GM12878 (cell line): Measurements from ENCODE around the gene RORB. TPM values are rescaled to one million over a fixed set of nuclear protein-coding genes. Genes with fewer than 3 reads are reported as not detected.

Experiments used
- ATAC-seq: fragments of 200-7000 bp; cut with Tn5 transposase; 3 replicates; pipeline ENCODE4 v1.9.1; 2020; ENCODE audit warnings: mild to moderate bottlenecking, moderate library complexity
- BruUV-seq: library from RNA; stranded (reverse); fragments of 400-500 nt; replicated peaks from 2 replicates; lab custom pipeline; 2021; lab: Mats Ljungman, UMichigan
- CTCF ChIA-PET: fragments of 300-600 bp; sonication (Branson Sonifier 250); formaldehyde crosslinking; extraction: SDS; loops from one replicate; lab custom pipeline; 2021; ENCODE audit warnings: inconsistent platforms; lab: Yijun Ruan, JAX
- POLR2A ChIA-PET: fragments of 350-600 bp; formaldehyde crosslinking; extraction: SDS; loops from one replicate; lab custom pipeline; 2021; ENCODE audit warnings: inconsistent platforms; lab: Charles Lee
- RAD21 ChIA-PET: fragments of 300-600 bp; sonication (Branson Sonifier 250); formaldehyde crosslinking; loops from one replicate; lab custom pipeline; 2023; ENCODE audit warnings: antibody characterized with exemption; ENCODE audit not compliant: unreplicated experiment; lab: Charles Lee
- SMC1A ChIA-PET: fragments of 300-600 bp; sonication (Branson Sonifier 250); formaldehyde crosslinking; loops from one replicate; lab custom pipeline; 2023; ENCODE audit not compliant: unreplicated experiment, uncharacterized antibody; lab: Charles Lee
- DNase-seq: peaks from one replicate; pipeline ENCODE4 v3.0.0-alpha.2; 2011; ENCODE audit warnings: low read depth, low spot score
- FAIRE-seq: peaks from 3 replicates; lab custom pipeline; 2011; peaks lifted over from hg19 to GRCh38; lab: Jason Lieb, UNC
- H2AFZ ChIP-seq: 2 replicates; pipeline ENCODE4 v1.6.0; 2011; ENCODE audit warnings: low read depth, low read length, control low read depth; ENCODE audit not compliant: control insufficient read depth
- H3K27ac ChIP-seq: 2 replicates; pipeline ENCODE4 v1.5.1; 2011; ENCODE audit warnings: control low read depth; ENCODE audit not compliant: control insufficient read depth, insufficient read depth
- H3K27me3 ChIP-seq, 2 experiments: replicated peaks in 1 of 2; 2 replicates each; pipeline versions ENCODE4 v1.6.0 to v1.6.1; 2011; ENCODE audit warnings: low read length in 1 of 2; ENCODE audit not compliant: control insufficient read depth in 2 of 2, insufficient read depth in 2 of 2
- H3K36me3 ChIP-seq, 2 experiments: 2 replicates each; pipeline ENCODE4 v1.5.1; 2011; ENCODE audit warnings: low read length in 1 of 2; ENCODE audit not compliant: control insufficient read depth in 2 of 2, insufficient read depth in 2 of 2
- H3K4me1 ChIP-seq: 2 replicates; pipeline ENCODE4 v1.6.1; 2011; ENCODE audit warnings: mild to moderate bottlenecking, low read length, moderate library complexity, mixed read lengths; ENCODE audit not compliant: control insufficient read depth, insufficient read depth
- H3K4me2 ChIP-seq: 2 replicates; pipeline ENCODE4 v1.6.0; 2011; ENCODE audit warnings: control low read depth; ENCODE audit not compliant: control insufficient read depth, insufficient read depth
- H3K4me3 ChIP-seq: fragments of 200-600 bp; sonication (generic); 2 replicates; pipeline ENCODE4 v1.5.1; 2016
- H3K79me2 ChIP-seq: 2 replicates; pipeline ENCODE4 v1.6.0; 2011; ENCODE audit warnings: low read length; ENCODE audit not compliant: control insufficient read depth, insufficient read depth
- H3K9ac ChIP-seq: 2 replicates; pipeline ENCODE4 v1.8.0; 2011; ENCODE audit warnings: low read length, control low read depth, mixed read lengths; ENCODE audit not compliant: control insufficient read depth, insufficient read depth
- H3K9me3 ChIP-seq: replicated peaks from 3 replicates; pipeline ENCODE4 v1.5.1; 2011; ENCODE audit warnings: mild to moderate bottlenecking, low read length; ENCODE audit not compliant: control insufficient read depth, insufficient read depth
- H4K20me1 ChIP-seq: 2 replicates; pipeline ENCODE4 v1.6.0; 2011; ENCODE audit not compliant: control insufficient read depth, insufficient read depth
- BACH1 ChIP-seq: fragments of 450-650 bp; IDR thresholded peaks from 2 replicates; pipeline ENCODE4 v1.6.1; 2017; ENCODE audit warnings: mild to moderate bottlenecking, borderline replicate concordance
- BHLHE40 ChIP-seq, 2 experiments: fragments of 450-650 bp in 1 of 2; IDR thresholded peaks; 2 replicates each; pipeline ENCODE4 v1.6.1; 2011 to 2017; ENCODE audit warnings: low read depth in 2 of 2, borderline replicate concordance in 1 of 2, improper control_type of control experiment in 1 of 2, low read length in 1 of 2, mild to moderate bottlenecking in 1 of 2
- CHD1 ChIP-seq: IDR thresholded peaks from 2 replicates; pipeline ENCODE4 v1.6.1; 2012; ENCODE audit warnings: low read depth, low read length, improper control_type of control experiment
- CREB1 ChIP-seq: IDR thresholded peaks from 2 replicates; pipeline ENCODE4 v1.6.1; 2012; ENCODE audit warnings: low read depth, mild to moderate bottlenecking, inconsistent platforms
- CTCF ChIP-seq, 3 experiments: IDR thresholded peaks in 2 of 3; conservative IDR thresholded peaks in 1 of 3; 2 replicates each; pipeline ENCODE4 v1.5.1; 2011; ENCODE audit warnings: low read depth in 3 of 3, low read length in 3 of 3, mild to moderate bottlenecking in 3 of 3, control low read depth in 2 of 3, moderate library complexity in 2 of 3, inconsistent platforms in 1 of 3, mixed read lengths in 1 of 3; ENCODE audit not compliant: control insufficient read depth in 2 of 3, insufficient read depth in 1 of 3; ENCODE audit errors: extremely low read depth in 1 of 3
- MAX ChIP-seq: IDR thresholded peaks from 2 replicates; pipeline ENCODE4 v1.6.1; 2012; ENCODE audit warnings: low read depth, low read length, improper control_type of control experiment
- NFIC ChIP-seq: IDR thresholded peaks from 2 replicates; pipeline ENCODE4 v1.6.1; 2012; ENCODE audit warnings: low read depth, mild to moderate bottlenecking, inconsistent platforms, low read length, moderate library complexity
- STAT1 ChIP-seq: fragments of 450-650 bp; conservative IDR thresholded peaks from 2 replicates; pipeline ENCODE4 v1.6.1; 2014; ENCODE audit warnings: antibody characterized with exemption, mild to moderate bottlenecking
- ZBTB33 ChIP-seq: fragments of 450-650 bp; IDR thresholded peaks from 2 replicates; pipeline ENCODE4 v1.6.1; 2017; ENCODE audit warnings: mild to moderate bottlenecking
- ZNF217 ChIP-seq: fragments of 450-650 bp; IDR thresholded peaks from 2 replicates; pipeline ENCODE4 v1.6.1; 2017; ENCODE audit warnings: antibody characterized with exemption, mild to moderate bottlenecking
- ZNF592 ChIP-seq: fragments of 450-650 bp; IDR thresholded peaks from 2 replicates; pipeline ENCODE4 v1.6.1; 2017; ENCODE audit warnings: mild to moderate bottlenecking, moderate library complexity
- WGBS: methylation state at CpG from one replicate; pipeline ENCODE4 v1.1.6; 2016; ENCODE audit warnings: low lambda C conversion rate; ENCODE audit not compliant: insufficient replicate concordance, insufficient coverage; ENCODE audit errors: missing lambda C conversion rate; 5-methylcytosine and 5-hydroxymethylcytosine counted together
- in situ Hi-C: fragments of 300-500 bp; cut with MboI; formaldehyde crosslinking; loops from 9 replicates; pipeline ENCODE4 v1.14.3; 2018; ENCODE audit warnings: mixed read lengths
- intact Hi-C: fragments of 100-400 bp; cut with micrococcal nuclease; formaldehyde crosslinking; loops from one replicate; pipeline ENCODE4 v1.14.2; 2022; ENCODE audit not compliant: unreplicated experiment
- polyA plus RNA-seq, 11 experiments: library from polyadenylated mRNA; depleted of rRNA in 4 of 11; unstranded in 6 of 11; stranded (reverse) in 5 of 11; fragments of >200 nt; fragmentation: Nextera tagmentation in 4 of 11; fragmentation: Illumina TruSeq in 1 of 11; extraction: Ambion mirVana in 4 of 11; extraction: Trizol in 1 of 11; gene quantifications; 1 replicate in 1 of 11; 2 replicates in 10 of 11; pipeline versions ENCODE4 v1.2.1 to v1.2.3, GENCODE V29; 2011 to 2016; ENCODE audit warnings: inconsistent platforms in 2 of 11, missing spikeins in 2 of 11, low read depth in 1 of 11
- total RNA-seq, 4 experiments: library from RNA; depleted of rRNA in 3 of 4; stranded (reverse); fragments of >200 nt in 3 of 4; fragmentation: Illumina TruSeq in 1 of 4; extraction: Trizol in 1 of 4; gene quantifications; 2 replicates each; pipeline versions ENCODE4 v1.2.1 to v1.2.3, GENCODE V29; 2013 to 2021

RORB gene
- total and polyA plus RNA-seq, 10 of the 15 experiments (the other 5 are each of a cell fraction or from before 2014, with no cell fraction given): under 0.01 to 0.01 TPM; not detected in 8

GRCh38 chr9:74653410-74654080 is 156.4 kb downstream of the RORB start:
- H3K9me3 ChIP-seq: no peaks in the 10 kb centered on the region
- in situ Hi-C loops (no loop called here), intact Hi-C loops (no loop called here)
- WGBS: 20% methylated on average over 11 of the region's 11 CpGs
- DNase-seq (no peak), ATAC-seq (no peak), FAIRE-seq (no peak)
- H4K20me1 ChIP-seq: no peaks in the 10 kb centered on the region
- no peak overlapping the region for H3K27ac ChIP-seq
- no peaks in the 10 kb centered on the region for H3K27me3 ChIP-seq
- no peak overlapping the region for H3K9ac ChIP-seq
- BruUV-seq: no TSS peak
- H3K36me3 ChIP-seq: no peaks in the 10 kb centered on the region
- no peak for TF ChIP-seq MAX
- TF ChIP-seq ZNF592: no peak
- TF ChIP-seq CREB1: no peak
- no peak for TF ChIP-seq CHD1
- TF ChIP-seq ZNF217: no peak
- no peak for TF ChIP-seq ZBTB33
- TF ChIP-seq BACH1: no peak
- TF ChIP-seq STAT1: no peak
- TF ChIP-seq CTCF (IDR thresholded peaks at IDR 0.05 in 2 of 3, conservative IDR thresholded peaks at IDR 0.05 in 1 of 3; ENCODE audit: control insufficient read depth in 2 of 3, extremely low read depth in 1 of 3, insufficient read depth in 1 of 3, low read depth in 3 of 3, low read length in 3 of 3): no peak
- TF ChIP-seq NFIC: no peak
- no peak for TF ChIP-seq BHLHE40 (IDR thresholded peaks at IDR 0.05; ENCODE audit: borderline replicate concordance in 1 of 2, low read depth in 2 of 2, low read length in 1 of 2)
- POLR2A ChIA-PET: no interaction called here
- CTCF ChIA-PET: interaction anchor here (1.4 to 1.5 kb wide), 2 partner anchors 10 to 89 kb away, joined by 3 to 5 read pairs; no protein-coding TSS in a partner anchor
- RAD21 ChIA-PET: no interaction called here
- H3K4me2 ChIP-seq: no peak overlapping the region
- H2AFZ ChIP-seq: no peak overlapping the region
- no peak overlapping the region for H3K4me3 ChIP-seq
- SMC1A ChIA-PET: interaction anchor here (1.2 kb wide), 1 partner anchor 90 kb away, joined by 3 read pairs; no protein-coding TSS in a partner anchor
- no peaks in the 10 kb centered on the region for H3K79me2 ChIP-seq
- no peaks in the 10 kb centered on the region for H3K4me1 ChIP-seq
